Keratinocyte (primary cell): ENCODE results near the gene MYO16.

ENCODE experiments used
- CTCF ChIP-seq, 3 experiments: IDR thresholded peaks in 1 of 3; conservative IDR thresholded peaks in 1 of 3; optimal IDR thresholded peaks in 1 of 3; 2 replicates in 2 of 3; 3 replicates in 1 of 3; pipeline versions ENCODE3 to v1.5.1; 2011; ENCODE audit warnings: low read length in 3 of 3, mild to moderate bottlenecking in 3 of 3, moderate library complexity in 2 of 3, control low read depth in 1 of 3, inconsistent platforms in 1 of 3; ENCODE audit not compliant: insufficient read depth in 2 of 3; ENCODE audit errors: extremely low read depth in 1 of 3
- EZH2 ChIP-seq: IDR thresholded peaks from one replicate; pipeline ENCODE4 v1.6.1; 2012; ENCODE audit warnings: inconsistent platforms, mild to moderate bottlenecking, low read length, moderate library complexity

GRCh38 chr13:109251956-109252355 lies 622.5 kb downstream of the MYO16 start:
- no peak for TF ChIP-seq EZH2
- no peak for TF ChIP-seq CTCF (optimal IDR thresholded peaks at IDR 0.05 in 1 of 3, IDR thresholded peaks at IDR 0.05 in 1 of 3, conservative IDR thresholded peaks at IDR 0.05 in 1 of 3; ENCODE audit: extremely low read depth in 1 of 3, insufficient read depth in 2 of 3, low read length in 3 of 3)
